HUES6 (cell line): ENCODE results near the gene CD82.
"Not testable (repeated sequence)": the region's sequence is repeated elsewhere in the genome, so short reads cannot be mapped to it uniquely, and the experiment has no call there.

Source experiments
- H3K27ac ChIP-seq: 2 replicates; pipeline ENCODE4 v1.7.0; 2013; ENCODE audit warnings: low read depth, mild to moderate bottlenecking, low read length, inconsistent platforms
- H3K27me3 ChIP-seq: 2 replicates; pipeline ENCODE4 v1.6.1; 2013; ENCODE audit warnings: low read length; ENCODE audit not compliant: control insufficient read depth, insufficient read depth
- H3K36me3 ChIP-seq: 2 replicates; pipeline ENCODE4 v1.6.1; 2013; ENCODE audit warnings: low read length; ENCODE audit not compliant: control insufficient read depth, insufficient read depth
- H3K4me1 ChIP-seq: 2 replicates; pipeline ENCODE4 v1.6.1; 2013; ENCODE audit warnings: low read length; ENCODE audit not compliant: control insufficient read depth, insufficient read depth
- H3K4me3 ChIP-seq: 2 replicates; pipeline ENCODE4 v1.5.1; 2013; ENCODE audit warnings: low read depth, low read length
- H3K9ac ChIP-seq: one replicate; pipeline ENCODE4 v1.6.1; 2013; ENCODE audit warnings: mild to moderate bottlenecking, low read length
- H3K9me3 ChIP-seq: 2 replicates; pipeline ENCODE4 v1.6.1; 2013; ENCODE audit warnings: low read depth, low read length; ENCODE audit not compliant: control insufficient read depth, insufficient read depth

The CD82 gene

DNA sequence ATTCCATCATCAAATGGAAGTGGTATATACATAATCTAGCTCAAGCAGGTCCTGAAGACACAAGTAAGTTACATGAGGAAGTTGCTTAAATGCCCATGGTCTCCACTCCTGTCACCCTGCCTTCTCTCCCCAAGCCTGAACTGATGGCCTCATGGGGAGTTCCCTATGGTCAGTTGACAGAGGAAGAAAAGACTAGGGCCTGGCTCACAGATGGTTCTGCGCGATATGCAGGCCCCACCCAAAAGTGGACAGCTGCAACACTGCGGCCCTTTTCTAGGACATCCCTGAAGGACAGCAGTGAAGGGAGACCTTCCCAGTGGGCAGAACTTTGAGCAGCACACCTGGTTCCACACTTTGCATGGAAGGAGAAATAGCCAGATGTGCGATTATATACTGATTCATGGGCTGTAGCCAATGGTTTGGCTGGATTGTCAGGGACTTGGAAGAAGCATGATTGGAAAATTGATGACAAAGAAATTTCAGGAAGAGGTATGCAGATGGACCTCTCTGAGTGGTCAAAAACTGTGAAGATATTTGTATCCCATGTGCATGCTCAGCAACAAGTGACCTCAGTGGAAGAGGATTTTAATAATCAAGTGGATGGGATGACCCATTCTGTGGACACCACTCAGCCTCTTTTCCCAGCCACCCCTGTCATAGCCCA lies 17.3 kb upstream of the CD82 start:
- Histone ChIP-seq H3K27me3 (no peaks in the 10 kb centered on the region), H3K9ac (no peak overlapping the region), H3K27ac (no peak overlapping the region), H3K9me3 (no peaks in the 10 kb centered on the region; the same call in 1 of the 2 replicates), H3K36me3 (no peaks in the 10 kb centered on the region), H3K4me3 (no peak overlapping the region), H3K4me1 (no peaks in the 10 kb centered on the region)

- not testable (repeated sequence) for H3K4me3 ChIP-seq, H3K27me3 ChIP-seq, H3K27ac ChIP-seq, H3K9ac ChIP-seq, H3K9me3 ChIP-seq, H3K4me1 ChIP-seq, H3K36me3 ChIP-seq
Measured at GRCh38 chr11:44548961-44549749, 16.3 kb upstream of the CD82 start.

GRCh38 chr11:44550123-44550522 lies 15.3 kb upstream of the CD82 start:
- Histone ChIP-seq H3K36me3 (no peaks in the 10 kb centered on the region), H3K27me3 (no peaks in the 10 kb centered on the region), H3K9ac (no peak overlapping the region), H3K4me1 (no peaks in the 10 kb centered on the region), H3K9me3 (no peaks in the 10 kb centered on the region; the same call in 1 of the 2 replicates), H3K27ac (no peak overlapping the region), H3K4me3 (no peak overlapping the region)

GRCh38 chr11:44551456-44552139 lies 13.9 kb upstream of the CD82 start:
- Histone ChIP-seq H3K27me3 (no peaks in the 10 kb centered on the region), H3K27ac (no peak overlapping the region), H3K4me3 (no peak overlapping the region), H3K9ac (no peak overlapping the region), H3K4me1 (no peaks in the 10 kb centered on the region), H3K36me3 (no peaks in the 10 kb centered on the region), H3K9me3 (no peaks in the 10 kb centered on the region)

- H3K9ac ChIP-seq: no peak overlapping the region
- no peak overlapping the region for H3K27ac ChIP-seq
Measured at GRCh38 chr11:44555031-44555800, 10.2 kb upstream of the CD82 start.

GRCh38 chr11:44556735-44557409 lies 8.6 kb upstream of the CD82 start:
- H3K4me1 ChIP-seq: peaks cover 28% of the 10 kb centered on the region
- H3K9ac ChIP-seq: no peak overlapping the region
- no peak overlapping the region for H3K4me3 ChIP-seq
- H3K27ac ChIP-seq: no peak overlapping the region
- H3K9me3 ChIP-seq: no peaks in the 10 kb centered on the region
- no peaks in the 10 kb centered on the region for H3K27me3 ChIP-seq
- no peaks in the 10 kb centered on the region for H3K36me3 ChIP-seq

More at GRCh38 chr11:44555031-44555800, 10.2 kb upstream of the CD82 start:
- Histone ChIP-seq H3K4me1 (peaks cover 28% of the 10 kb centered on the region), H3K36me3 (no peaks in the 10 kb centered on the region), H3K27me3 (no peaks in the 10 kb centered on the region), H3K4me3 (no peak overlapping the region), H3K9me3 (no peaks in the 10 kb centered on the region)

DNA sequence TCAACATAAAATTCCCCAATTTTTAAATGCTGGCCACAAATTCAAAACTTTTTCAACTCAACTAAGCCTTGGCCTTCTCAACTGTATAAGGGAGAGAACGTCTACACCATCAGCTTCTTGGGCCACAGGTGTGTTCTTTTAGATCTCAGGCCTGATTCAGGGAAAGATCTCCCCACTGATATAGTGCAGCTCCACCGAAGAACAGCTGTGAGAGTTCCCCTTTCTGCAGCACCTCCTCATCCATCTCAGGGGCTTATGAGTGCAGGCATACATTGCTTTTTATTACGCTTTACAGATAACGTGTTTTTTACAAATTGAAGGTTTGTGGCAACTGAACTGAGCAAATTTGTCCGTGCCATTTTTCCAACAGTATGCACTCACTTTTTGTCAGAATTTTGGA lies 8.0 kb upstream of the CD82 start:
- no peaks in the 10 kb centered on the region for H3K9me3 ChIP-seq
- no peaks in the 10 kb centered on the region for H3K27me3 ChIP-seq
- no peak overlapping the region for H3K9ac ChIP-seq
- no peaks in the 10 kb centered on the region for H3K36me3 ChIP-seq
- H3K4me1 ChIP-seq: peaks cover 28% of the 10 kb centered on the region
- no peak overlapping the region for H3K4me3 ChIP-seq
- no peak overlapping the region for H3K27ac ChIP-seq

DNA sequence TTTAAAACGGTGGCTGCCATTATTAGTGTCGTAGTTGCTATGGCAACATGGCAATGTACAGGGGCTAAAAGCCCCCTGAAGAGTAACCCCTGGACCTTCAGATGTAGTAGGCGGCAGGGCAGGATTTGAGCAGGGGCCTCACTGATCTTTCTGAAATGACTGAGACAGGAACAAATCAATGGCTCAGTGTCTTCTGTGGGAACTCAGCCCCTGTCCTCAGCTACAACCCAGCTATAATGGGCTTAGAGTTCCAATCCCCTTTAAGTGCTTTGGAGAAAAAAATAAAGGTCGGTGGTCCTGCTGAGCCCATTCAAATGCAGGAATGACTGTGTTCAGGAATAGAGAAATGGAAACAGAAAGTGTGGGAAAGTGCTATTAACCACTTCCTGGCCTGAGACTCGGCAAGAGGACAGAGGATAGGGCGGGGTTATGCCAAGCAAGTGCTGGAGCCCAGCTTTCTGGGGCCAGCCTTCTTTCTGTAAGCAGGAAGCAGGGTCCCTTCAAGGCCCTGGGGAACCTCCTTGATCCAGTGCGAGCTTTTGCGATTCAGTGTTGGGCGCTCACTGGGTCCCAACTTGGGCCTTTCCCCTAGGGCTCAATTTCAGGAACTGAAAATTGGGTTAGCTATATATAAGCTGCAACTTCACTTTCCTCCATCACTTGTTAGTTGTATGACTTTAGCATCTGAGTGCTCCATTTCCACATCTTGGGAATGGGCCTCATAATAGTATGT lies 6.1 kb upstream of the CD82 start:
- Histone ChIP-seq H3K27ac (no peak overlapping the region), H3K9ac (no peak overlapping the region), H3K36me3 (no peaks in the 10 kb centered on the region), H3K27me3 (no peaks in the 10 kb centered on the region; the same call in 1 of the 2 replicates), H3K4me3 (peak overlapping the region; percentile 35; the same call in 1 of the 2 replicates), H3K9me3 (no peaks in the 10 kb centered on the region), H3K4me1 (peaks cover 35% of the 10 kb centered on the region)

- not testable (repeated sequence) for H3K27ac ChIP-seq
Measured at GRCh38 chr11:44559940-44560300, 5.5 kb upstream of the CD82 start.

DNA sequence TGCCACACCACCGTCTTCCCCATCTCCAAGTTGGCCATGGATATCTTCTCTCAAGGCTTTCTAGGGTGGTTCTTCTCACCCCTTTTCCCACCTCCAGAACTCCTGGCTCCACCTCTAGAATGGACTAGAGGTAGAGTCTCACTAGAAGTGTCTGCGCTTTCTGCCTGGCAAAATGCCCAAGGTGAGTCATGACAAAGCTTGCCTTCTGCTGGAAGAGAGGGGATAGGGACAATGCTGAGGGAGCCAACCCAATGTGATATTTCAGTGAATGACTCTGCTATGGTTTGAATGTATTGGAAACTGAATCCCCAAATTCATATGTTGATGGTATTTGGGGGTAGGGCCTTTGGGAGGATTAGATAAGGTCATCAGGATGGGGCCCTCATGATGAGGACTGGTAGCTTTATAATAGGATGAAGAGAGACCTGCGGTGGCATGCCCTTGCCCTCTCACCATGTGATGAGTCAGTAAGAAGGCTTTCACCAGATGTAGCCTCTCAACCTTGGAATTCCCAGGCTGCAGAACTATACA lies 4.1 kb upstream of the CD82 start:
- no peak overlapping the region for H3K27ac ChIP-seq
- peaks cover 47% of the 10 kb centered on the region for H3K4me1 ChIP-seq
- H3K27me3 ChIP-seq: peaks cover 8% of the 10 kb centered on the region
- no peaks in the 10 kb centered on the region for H3K36me3 ChIP-seq
- H3K9ac ChIP-seq: no peak overlapping the region
- no peak overlapping the region for H3K4me3 ChIP-seq
- no peaks in the 10 kb centered on the region for H3K9me3 ChIP-seq

More at GRCh38 chr11:44559940-44560300, 5.5 kb upstream of the CD82 start:
- peaks cover 40% of the 10 kb centered on the region for H3K4me1 ChIP-seq
- not testable (repeated sequence) for H3K27me3 ChIP-seq, H3K9ac ChIP-seq, H3K36me3 ChIP-seq, H3K4me3 ChIP-seq, H3K9me3 ChIP-seq
